GM12874 (cell line): ENCODE measurements around the gene TNFRSF9.

Experiments used
- CTCF ChIP-seq: IDR thresholded peaks from 2 replicates; pipeline ENCODE4 v1.5.1; 2011; ENCODE audit warnings: low read depth, mild to moderate bottlenecking, control low read depth, low read length, moderate library complexity; ENCODE audit not compliant: insufficient read depth

TNFRSF9 gene

GRCh38 chr1:7921796-7922195 lies 18.8 kb downstream of the TNFRSF9 start:
- no peak for TF ChIP-seq CTCF

GRCh38 chr1:7919880-7920279 lies 20.8 kb downstream of the TNFRSF9 start:
- no peak for TF ChIP-seq CTCF

GRCh38 chr1:7916501-7916830 lies 24.2 kb downstream of the TNFRSF9 start:
- no peak for TF ChIP-seq CTCF

- no peak for TF ChIP-seq CTCF
Measured at GRCh38 chr1:7915826-7916500, 24.7 kb downstream of the TNFRSF9 start.

- TF ChIP-seq CTCF, result no peak
Measured at GRCh38 chr1:7912743-7913557, 27.7 kb downstream of the TNFRSF9 start.

- no peak for TF ChIP-seq CTCF
Measured at GRCh38 chr1:7912145-7912544, 28.5 kb downstream of the TNFRSF9 start.

GRCh38 chr1:7905262-7905661 lies 35.4 kb downstream of the TNFRSF9 start:
- TF ChIP-seq CTCF, result no peak
